H1 (cell line): ENCODE measurements around the gene UBN1. TPM values are rescaled to one million over a fixed set of nuclear protein-coding genes. Genes with fewer than 3 reads are reported as not detected.

Source experiments
- CTCF ChIA-PET: fragments of 300-600 bp; sonication (Branson Sonifier 250); formaldehyde crosslinking; loops from one replicate; lab custom pipeline; 2021; ENCODE audit not compliant: partially characterized antibody; lab: Charles Lee
- POLR2A ChIA-PET: fragments of 300-600 bp; sonication (Branson Sonifier 250); formaldehyde crosslinking; loops from one replicate; lab custom pipeline; 2021; ENCODE audit warnings: inconsistent platforms; ENCODE audit not compliant: partially characterized antibody; lab: Charles Lee
- DNase-seq, 2 experiments: peaks; one replicate each; pipeline versions ENCODE4 v3.0.0 to v3.0.0-alpha.2; 2010 to 2022; ENCODE audit warnings: low spot score in 2 of 2, low read depth in 1 of 2, mixed read lengths in 1 of 2
- FAIRE-seq: peaks from 2 replicates; lab custom pipeline; 2011; peaks lifted over from hg19 to GRCh38; lab: Jason Lieb, UNC
- H2AFZ ChIP-seq: 2 replicates; pipeline ENCODE4 v1.8.1; 2012; ENCODE audit warnings: low read length, inconsistent platforms
- H2AK5ac ChIP-seq: 2 replicates; pipeline ENCODE4 v1.6.1; 2013; ENCODE audit warnings: low read depth, low read length
- H2BK120ac ChIP-seq: replicated peaks from 2 replicates; pipeline ENCODE3; 2013; ENCODE audit warnings: low read depth, low read length, inconsistent platforms
- H2BK12ac ChIP-seq: 2 replicates; pipeline ENCODE4 v1.6.1; 2013; ENCODE audit warnings: low read depth, low read length
- H2BK15ac ChIP-seq: 2 replicates; pipeline ENCODE4 v1.6.1; 2013; ENCODE audit warnings: low read length
- H2BK20ac ChIP-seq: 2 replicates; pipeline ENCODE4 v1.6.1; 2013; ENCODE audit warnings: low read length
- H2BK5ac ChIP-seq: 2 replicates; pipeline ENCODE4 v1.6.1; 2013; ENCODE audit warnings: low read depth, low read length
- H3K14ac ChIP-seq: 2 replicates; pipeline ENCODE4 v1.6.1; 2013; ENCODE audit warnings: inconsistent platforms; ENCODE audit not compliant: insufficient read length
- H3K18ac ChIP-seq: 2 replicates; pipeline ENCODE4 v1.6.1; 2013; ENCODE audit warnings: low read length; ENCODE audit errors: extremely low read depth
- H3K23ac ChIP-seq: 2 replicates; pipeline ENCODE4 v1.6.1; 2013; ENCODE audit warnings: inconsistent platforms; ENCODE audit not compliant: insufficient read length
- H3K23me2 ChIP-seq: 2 replicates; pipeline ENCODE4 v1.6.1; 2013; ENCODE audit warnings: low read depth, low read length
- H3K27ac ChIP-seq: 2 replicates; pipeline ENCODE4 v1.6.1; 2011; ENCODE audit warnings: low read depth, low read length, inconsistent platforms
- H3K27me3 ChIP-seq, 4 experiments: replicated peaks in 1 of 4; 1 replicate in 1 of 4; 2 replicates in 3 of 4; pipeline versions ENCODE4 v1.6.1 to v1.8.1; 2011 to 2013; ENCODE audit warnings: low read length in 3 of 4, mild to moderate bottlenecking in 3 of 4, inconsistent platforms in 2 of 4, mixed read lengths in 2 of 4, moderate library complexity in 1 of 4; ENCODE audit not compliant: control insufficient read depth in 3 of 4, insufficient read depth in 3 of 4; ENCODE audit errors: extremely low read depth in 1 of 4
- H3K36me3 ChIP-seq, 4 experiments: 2 replicates each; pipeline versions ENCODE4 v1.6.1 to v1.8.1; 2011 to 2013; ENCODE audit warnings: mild to moderate bottlenecking in 4 of 4, low read length in 3 of 4, moderate library complexity in 2 of 4, control low read depth in 1 of 4, inconsistent platforms in 1 of 4; ENCODE audit not compliant: insufficient read depth in 4 of 4, control insufficient read depth in 2 of 4
- H3K4ac ChIP-seq: replicated peaks from 2 replicates; pipeline ENCODE3; 2013; ENCODE audit warnings: low read length, low read depth, mixed read lengths, inconsistent platforms; ENCODE audit not compliant: insufficient read length
- H3K4me1 ChIP-seq, 4 experiments: replicated peaks in 1 of 4; 1 replicate in 1 of 4; 2 replicates in 3 of 4; pipeline versions ENCODE4 v1.6.1 to v1.8.1; 2011 to 2013; ENCODE audit warnings: low read length in 3 of 4, inconsistent platforms in 2 of 4, mixed read lengths in 1 of 4; ENCODE audit not compliant: insufficient read depth in 4 of 4, control insufficient read depth in 3 of 4
- H3K4me2 ChIP-seq, 2 experiments: 2 replicates each; pipeline versions ENCODE4 v1.6.1 to v1.8.1; 2011 to 2013; ENCODE audit warnings: low read depth in 2 of 2, low read length in 2 of 2, control low read depth in 1 of 2, inconsistent platforms in 1 of 2, mild to moderate bottlenecking in 1 of 2; ENCODE audit not compliant: insufficient read depth in 1 of 2
- H3K4me3 ChIP-seq, 4 experiments: fragments of 200-600, 300-600 bp in 1 of 4; sonication (generic), shearing (Covaris generic), sonication (Bioruptor Twin) in 1 of 4; 2 replicates each; pipeline versions ENCODE4 v1.5.1 to v1.8.1; 2011 to 2016; ENCODE audit warnings: low read length in 4 of 4, low read depth in 3 of 4, control low read depth in 2 of 4, inconsistent platforms in 2 of 4, mild to moderate bottlenecking in 2 of 4, mixed read lengths in 1 of 4, moderate library complexity in 1 of 4; ENCODE audit not compliant: insufficient read depth in 2 of 4; ENCODE audit errors: extremely low read depth in 1 of 4
- H3K56ac ChIP-seq: replicated peaks from 2 replicates; pipeline ENCODE3; 2013; ENCODE audit warnings: low read depth, mild to moderate bottlenecking, mixed read lengths, low read length, inconsistent platforms; ENCODE audit not compliant: insufficient read length
- H3K79me1 ChIP-seq: 2 replicates; pipeline ENCODE4 v1.6.1; 2013; ENCODE audit warnings: low read depth, low read length, control low read depth
- H3K79me2 ChIP-seq, 2 experiments: 2 replicates each; pipeline versions ENCODE4 v1.6.1 to v1.8.1; 2012 to 2013; ENCODE audit warnings: low read length in 2 of 2, mild to moderate bottlenecking in 2 of 2, inconsistent platforms in 1 of 2; ENCODE audit not compliant: insufficient read depth in 2 of 2, control insufficient read depth in 1 of 2
- H3K9ac ChIP-seq, 4 experiments: replicated peaks in 1 of 4; 1 replicate in 1 of 4; 2 replicates in 3 of 4; pipeline versions ENCODE4 v1.6.1 to v1.8.1; 2011 to 2013; ENCODE audit warnings: low read depth in 3 of 4, low read length in 3 of 4, control low read depth in 2 of 4, mild to moderate bottlenecking in 2 of 4, moderate library complexity in 2 of 4, inconsistent platforms in 1 of 4; ENCODE audit errors: extremely low read depth in 1 of 4
- H3K9me3 ChIP-seq, 2 experiments: 2 replicates each; pipeline versions ENCODE4 v1.6.1 to v1.8.1; 2012 to 2013; ENCODE audit warnings: mild to moderate bottlenecking in 2 of 2, moderate library complexity in 2 of 2, control low read depth in 1 of 2, inconsistent platforms in 1 of 2, low read depth in 1 of 2, low read length in 1 of 2, mixed read lengths in 1 of 2; ENCODE audit not compliant: insufficient read depth in 2 of 2
- H4K20me1 ChIP-seq, 2 experiments: replicated peaks in 1 of 2; 2 replicates each; pipeline versions ENCODE3 to v1.8.1; 2011 to 2013; ENCODE audit warnings: inconsistent platforms in 2 of 2, low read length in 2 of 2, mild to moderate bottlenecking in 1 of 2; ENCODE audit not compliant: insufficient read depth in 2 of 2, control insufficient read depth in 1 of 2
- H4K5ac ChIP-seq: 2 replicates; pipeline ENCODE4 v1.6.1; 2013; ENCODE audit warnings: low read length, low read depth, mixed read lengths, inconsistent platforms; ENCODE audit not compliant: insufficient read length
- H4K8ac ChIP-seq: 2 replicates; pipeline ENCODE4 v1.8.0; 2013; ENCODE audit warnings: mild to moderate bottlenecking, moderate library complexity, low read length, inconsistent platforms; ENCODE audit not compliant: insufficient read depth; ENCODE audit errors: extremely low read depth
- H4K91ac ChIP-seq: replicated peaks from 2 replicates; pipeline ENCODE3; 2013; ENCODE audit warnings: low read length, mixed read lengths, inconsistent platforms; ENCODE audit not compliant: insufficient read length
- CEBPB ChIP-seq: IDR thresholded peaks from 2 replicates; pipeline ENCODE4 v1.6.1; 2012; ENCODE audit warnings: low read depth, low read length
- CTBP2 ChIP-seq: IDR thresholded peaks from 2 replicates; pipeline ENCODE4 v1.7.0; 2011; ENCODE audit warnings: borderline replicate concordance, mild to moderate bottlenecking, moderate library complexity, mixed read lengths, low read length; ENCODE audit not compliant: insufficient read depth, insufficient read length
- GTF2F1 ChIP-seq: IDR thresholded peaks from 2 replicates; pipeline ENCODE4 v1.6.1; 2012; ENCODE audit warnings: low read depth, low read length, improper control_type of control experiment, borderline replicate concordance
- JUN ChIP-seq: IDR thresholded peaks from 2 replicates; pipeline ENCODE4 v1.6.1; 2011; ENCODE audit warnings: low read depth, mild to moderate bottlenecking, improper control_type of control experiment, low read length
- POLR2A ChIP-seq, 2 experiments: IDR thresholded peaks; 1 replicate in 1 of 2; 2 replicates in 1 of 2; pipeline ENCODE4 v1.6.1; 2011; ENCODE audit warnings: low read depth in 2 of 2, low read length in 2 of 2, mild to moderate bottlenecking in 2 of 2; ENCODE audit errors: control extremely low read depth in 1 of 2
- RNF2 ChIP-seq: fragments of 200-900, 300-1000 bp; sonication (generic); IDR thresholded peaks from 2 replicates; pipeline ENCODE4 v1.7.1; 2016; ENCODE audit warnings: borderline replicate concordance, low read depth, mild to moderate bottlenecking, antibody characterized with exemption, low read length; ENCODE audit not compliant: poor library complexity, severe bottlenecking; ENCODE audit errors: missing control alignments
- SIN3A ChIP-seq, 2 experiments: IDR thresholded peaks in 1 of 2; conservative IDR thresholded peaks in 1 of 2; 2 replicates each; pipeline ENCODE4 v1.6.1; 2011 to 2012; ENCODE audit warnings: low read length in 2 of 2, improper control_type of control experiment in 1 of 2, low read depth in 1 of 2, mild to moderate bottlenecking in 1 of 2
- SP1 ChIP-seq: IDR thresholded peaks from 2 replicates; pipeline ENCODE4 v1.6.1; 2011; ENCODE audit warnings: low read depth, low read length
- SP2 ChIP-seq: IDR thresholded peaks from 2 replicates; pipeline ENCODE4 v1.6.1; 2012; ENCODE audit warnings: mild to moderate bottlenecking, low read length, inconsistent platforms
- YY1 ChIP-seq: IDR thresholded peaks from 2 replicates; pipeline ENCODE4 v1.6.1; 2011; ENCODE audit warnings: low read depth, mild to moderate bottlenecking, low read length
- WGBS, 2 experiments: shearing (Covaris generic) in 1 of 2; methylation state at CpG; one replicate each; pipeline versions ENCODE4 v1.1.6 to v1.1.7; 2013 to 2015; ENCODE audit warnings: low lambda C conversion rate in 2 of 2, mixed read lengths in 2 of 2, inconsistent platforms in 1 of 2, low coverage in 1 of 2, missing lambda C conversion rate in 1 of 2; ENCODE audit not compliant: insufficient replicate concordance in 2 of 2, insufficient coverage in 1 of 2, insufficient read length in 1 of 2; ENCODE audit errors: extremely low coverage in 1 of 2, missing lambda C conversion rate in 1 of 2; 5-methylcytosine and 5-hydroxymethylcytosine counted together
- polyA plus RNA-seq, 7 experiments: library from polyadenylated mRNA; depleted of rRNA in 3 of 7; stranded (reverse) in 5 of 7; unstranded in 2 of 7; fragments of >200 nt in 5 of 7; fragments of 200-250 nt in 2 of 7; gene quantifications; 1 replicate in 5 of 7; 2 replicates in 1 of 7; 4 replicates in 1 of 7; pipeline versions ENCODE4 v1.2.1 to v1.2.3, GENCODE V29; 2011 to 2013; ENCODE audit warnings: missing spikeins in 2 of 7, mixed read lengths in 2 of 7
- total RNA-seq: library from RNA; stranded (reverse); fragmentation: NEBNext Ultra II Directional; extraction: Animal tissue kit (Norgen Biotek cat#: 25700); gene quantifications from 2 replicates; pipeline ENCODE4 v1.2.1, GENCODE V29; 2021

The UBN1 gene
- total and polyA plus RNA-seq, 2 of the 8 experiments (the other 6 are each of a cell fraction or from before 2014, with no cell fraction given), result 16.2 to 37.0 TPM

DNA sequence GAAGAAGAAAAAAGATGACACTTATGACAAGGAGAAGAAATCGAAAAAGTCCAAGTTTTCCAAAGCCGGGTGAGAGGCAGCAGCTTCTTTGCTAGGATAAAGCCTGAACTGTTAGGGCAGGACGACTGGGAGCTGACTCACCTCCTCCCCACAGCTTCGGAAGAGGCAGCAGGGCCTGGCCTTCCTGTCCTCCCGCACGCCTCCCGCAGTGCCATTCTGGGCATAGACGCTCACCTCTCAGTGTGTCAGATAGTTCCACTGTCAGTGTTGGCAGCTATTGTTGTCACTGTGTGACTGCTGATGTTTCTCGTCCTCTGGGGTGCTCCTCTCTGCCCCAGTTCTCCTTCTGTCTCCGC lies 12.6 kb downstream of the UBN1 start:
- Histone ChIP-seq H2BK120ac (no peak overlapping the region), H4K5ac (no peak overlapping the region), H3K9me3 (no peaks in the 10 kb centered on the region), H2BK5ac (no peak overlapping the region), H3K27me3 (no peaks in the 10 kb centered on the region), H3K23ac (no peak overlapping the region), H3K79me1 (peaks cover 3% of the 10 kb centered on the region; the same call in 1 of the 2 replicates), H2BK15ac (no peak overlapping the region), H2AK5ac (no peak overlapping the region), H3K4me1 (no peaks in the 10 kb centered on the region), H3K4ac (no peak overlapping the region), H3K9ac (no peak overlapping the region), H3K4me2 (no peak overlapping the region), H3K18ac (no peak overlapping the region), H3K14ac (no peak overlapping the region), H2BK20ac (no peak overlapping the region), H3K4me3 (no peak overlapping the region), H3K36me3 (peaks cover 27 to 71% (median 48%) of the 10 kb centered on the region in 4 experiments), H2AFZ (no peak overlapping the region), H3K56ac (no peak overlapping the region), H3K23me2 (no peaks in the 10 kb centered on the region), H4K8ac (no peak overlapping the region; the same call in 1 of the 2 replicates), H3K27ac (no peak overlapping the region), H2BK12ac (no peak overlapping the region), H3K79me2 (peaks cover 0 to 23% of the 10 kb centered on the region in 2 experiments; a peak in 3 of 4 replicates), H4K20me1 (peaks cover 4 to 11% of the 10 kb centered on the region in 2 experiments), H4K91ac (no peak overlapping the region)
- no peak for DNase-seq
- no peak for FAIRE-seq
- CTCF ChIA-PET, result interaction anchor here (0.9 kb wide), 1 partner anchor 73 kb away, joined by 3 read pairs; no protein-coding TSS in a partner anchor
- POLR2A ChIA-PET, result interaction anchor here (1.3 to 3.7 kb wide), 3 partner anchors 10 to 14 kb away, joined by 3 to 13 read pairs (median 4); partner anchors contain the start of genes GLYR1 and UBN1
- TF ChIP-seq SIN3A (conservative IDR thresholded peaks at IDR 0.05 in 1 of 2, IDR thresholded peaks at IDR 0.05 in 1 of 2; ENCODE audit: low read depth in 1 of 2, low read length in 2 of 2) (no peak), SP1 (no peak), JUN (no peak), CTBP2 (no peak), GTF2F1 (no peak), YY1 (no peak), CEBPB (no peak), POLR2A (IDR thresholded peaks at IDR 0.05; ENCODE audit: control extremely low read depth in 1 of 2, low read depth in 2 of 2, low read length in 2 of 2) (no peak), RNF2 (no peak), SP2 (no peak)
- 86% methylated on average over 8 of the region's 10 CpGs; no CpG with 5 or more reads in 1 of the 2 experiments for WGBS, 2 experiments
